Fibroblast of skin of right biceps (primary cell): ENCODE results near the gene HOXA6.

Experiments
- DNase-seq: peaks from one replicate; pipeline ENCODE4 v3.0.0-alpha.2; 2013

The HOXA6 gene

DNA sequence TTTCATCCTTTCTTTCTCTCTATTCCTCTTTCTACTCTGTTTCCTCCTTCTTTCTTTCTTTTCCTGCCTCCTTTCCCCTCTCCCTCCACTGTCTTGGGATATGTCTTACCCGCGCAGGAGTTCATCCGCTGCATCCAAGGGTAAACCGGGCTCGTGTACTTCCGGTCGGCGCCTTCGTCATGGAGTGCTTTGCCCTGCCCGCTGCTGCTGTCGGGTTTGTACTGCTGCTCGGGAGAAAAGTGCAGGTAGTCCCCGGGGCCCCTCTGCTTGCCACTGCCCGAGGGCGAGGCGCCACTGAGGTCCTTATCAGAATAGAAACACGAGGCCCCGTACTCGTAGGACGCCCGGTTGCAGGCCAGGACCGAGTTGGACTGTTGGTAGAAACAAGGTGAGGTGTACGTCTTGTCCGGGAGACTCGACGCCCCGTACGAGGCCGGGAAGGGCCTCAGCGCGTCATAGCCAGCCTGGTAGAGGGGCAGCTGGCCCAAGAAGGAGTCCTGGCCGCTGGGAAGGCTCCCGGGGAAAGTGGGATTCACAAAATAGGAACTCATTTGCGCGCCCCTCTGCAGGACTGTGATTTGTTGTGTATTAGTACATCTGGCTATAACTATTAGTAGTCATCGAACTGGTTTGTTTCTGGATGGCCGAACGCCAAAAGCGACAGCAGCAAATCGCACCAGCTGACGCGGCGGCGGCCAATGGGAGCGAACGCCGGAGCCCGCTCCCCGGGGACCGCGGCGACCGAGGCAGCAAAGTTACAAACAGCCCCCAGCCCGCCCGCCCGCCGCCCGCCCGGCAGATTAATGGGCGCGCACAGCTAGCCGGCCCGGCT is at the start of gene HOXA6:
Gene HOXA6, minus strand, starts transcription at position 576 of the 832 bp plus-strand sequence. Its CDS starts 25 bp downstream, at position 551.
- peak; percentile 51 for DNase-seq

DNA sequence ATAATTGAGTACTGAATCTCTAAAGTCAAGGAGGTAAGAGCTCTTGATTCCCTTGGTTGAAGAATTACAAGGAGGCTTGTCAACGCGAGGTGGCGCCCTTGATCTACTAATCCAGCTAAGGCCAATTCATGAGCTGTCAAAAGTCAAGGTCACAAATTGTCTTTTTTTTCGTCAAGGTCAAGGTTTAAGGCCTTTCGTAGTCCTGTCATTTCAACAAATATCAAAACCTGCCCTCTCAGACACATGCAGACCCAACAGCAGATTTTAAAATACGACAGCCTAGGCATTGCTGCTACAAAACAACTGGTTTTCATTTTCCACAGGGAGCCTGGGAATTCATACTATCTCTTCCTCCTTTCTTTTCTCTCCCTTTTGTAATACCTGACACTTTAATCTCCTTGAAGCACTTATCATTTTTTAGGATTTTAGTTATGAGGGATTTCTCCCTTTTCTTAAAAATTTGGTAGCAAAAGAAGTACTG is 48.8 kb upstream of the HOXA6 start:
- peak; percentile 58 for DNase-seq

DNA sequence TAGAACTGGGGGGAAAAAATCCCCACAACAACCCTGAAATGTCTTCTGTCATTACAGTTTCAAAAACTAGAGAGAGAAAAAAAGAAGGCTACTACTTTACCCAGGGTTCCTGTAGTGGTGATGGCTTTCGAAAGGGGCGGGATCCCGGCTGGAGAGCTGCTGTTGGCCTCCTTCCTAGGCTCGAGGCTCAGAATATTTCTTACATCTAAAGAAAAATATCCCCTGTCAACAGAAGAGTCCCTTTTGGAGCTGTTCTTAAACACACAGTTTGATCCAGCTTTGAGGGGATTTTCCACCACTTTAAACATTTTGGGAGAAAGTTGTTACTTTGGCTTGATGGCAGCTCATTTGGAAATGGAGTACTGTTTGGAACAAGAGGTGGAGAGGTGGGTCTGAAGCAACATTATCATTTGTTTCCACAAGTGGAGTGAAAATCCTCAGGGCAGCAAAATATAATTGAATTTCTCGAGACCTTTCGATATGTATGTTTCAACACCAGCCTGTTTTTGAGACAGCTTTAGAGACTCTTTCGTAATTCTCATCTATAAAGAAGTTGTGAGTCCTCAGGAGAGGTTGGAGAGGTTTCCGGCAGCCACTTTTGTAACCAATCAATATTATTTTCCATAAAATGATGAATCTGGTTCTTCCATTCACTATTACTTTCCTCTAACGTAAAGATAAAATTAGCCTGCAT is 47.3 kb upstream of the HOXA6 start:
- no peak for DNase-seq

DNA sequence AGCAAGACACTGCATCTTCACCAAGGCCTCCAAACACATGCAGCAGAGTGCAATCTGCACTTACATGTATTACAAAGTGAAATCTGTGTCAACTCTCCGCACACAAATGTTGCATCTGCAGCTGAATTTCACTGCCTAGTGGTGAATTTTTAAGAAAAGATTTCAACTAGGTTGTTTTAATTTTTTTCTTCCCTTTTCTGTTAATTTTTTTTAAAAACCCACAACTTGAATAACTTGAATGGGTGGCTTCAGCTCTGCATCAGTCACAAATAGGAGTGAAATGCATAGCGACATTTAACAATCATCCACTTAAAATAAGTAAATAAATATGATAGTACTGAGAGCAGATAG is 46.4 kb upstream of the HOXA6 start:
- no peak for DNase-seq

DNA sequence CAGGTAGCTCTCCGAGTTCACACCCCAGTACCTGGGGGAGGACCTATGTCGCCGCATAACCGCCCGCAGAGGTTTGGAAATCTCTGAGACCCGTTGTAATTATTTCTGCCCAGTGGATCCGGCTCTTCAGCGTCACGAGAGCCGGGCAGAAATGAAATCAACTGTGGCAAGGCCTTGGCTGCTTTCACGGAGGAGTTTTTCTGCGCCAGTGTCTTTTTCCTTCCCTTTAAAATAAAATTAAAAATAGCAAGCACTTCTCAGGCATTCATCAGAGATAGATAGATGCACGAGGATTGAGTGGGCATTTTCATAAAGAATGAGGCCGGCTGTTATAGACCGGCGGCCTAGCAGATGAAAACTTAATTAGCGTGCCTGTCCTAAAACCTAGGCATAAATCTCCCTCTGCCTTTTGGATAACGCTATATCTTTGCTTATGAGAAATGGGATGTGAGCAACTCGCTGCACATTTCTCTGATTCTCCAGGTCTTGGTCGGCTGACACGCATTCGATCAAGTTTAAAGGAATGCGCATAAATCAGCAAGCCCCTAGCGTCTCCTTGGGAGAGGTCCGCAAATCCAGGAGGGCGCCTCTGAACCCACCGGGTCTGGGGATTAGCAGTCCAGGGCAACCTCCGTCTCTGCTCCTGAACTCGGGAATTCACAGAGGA is 45.9 kb upstream of the HOXA6 start:
- no peak for DNase-seq

DNA sequence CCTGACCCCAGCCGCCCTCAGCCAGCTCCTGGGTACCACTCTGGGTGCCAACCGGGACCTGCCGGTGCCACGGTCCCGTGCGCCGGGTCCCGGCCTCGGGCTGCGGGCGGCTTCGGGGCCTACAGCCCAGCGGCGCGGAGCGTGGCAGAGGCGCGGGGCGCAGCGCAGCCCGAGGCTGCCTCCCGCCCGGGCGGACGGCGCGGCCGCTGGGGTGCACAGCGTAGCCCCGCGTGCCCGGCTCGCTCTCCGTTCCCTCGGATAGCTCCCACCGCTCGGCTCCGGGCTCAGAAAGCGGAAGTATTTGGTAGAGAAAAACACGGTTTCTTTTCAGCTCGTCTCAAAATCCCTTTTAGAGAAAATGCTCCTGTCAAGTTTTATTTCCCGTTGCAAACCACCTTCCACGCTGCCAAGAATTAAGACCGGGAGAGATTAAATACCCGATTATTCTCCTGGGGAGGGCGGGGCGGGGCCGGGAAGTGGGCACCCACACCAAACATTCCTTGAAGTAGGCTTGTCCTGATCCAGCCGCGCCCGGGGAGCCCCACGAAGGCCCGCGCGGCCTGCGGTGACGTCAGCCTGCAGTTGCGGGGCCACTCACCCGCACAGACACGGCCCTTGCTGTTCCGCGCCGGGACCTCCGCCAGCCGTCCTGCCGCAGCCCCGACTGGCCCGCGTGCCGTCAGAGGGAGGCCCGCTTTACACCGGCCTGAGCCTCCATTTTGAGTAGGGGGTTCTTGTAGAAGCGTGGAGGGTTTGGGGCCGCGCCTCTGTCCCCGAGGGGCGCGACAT is 45.2 kb upstream of the HOXA6 start:
- DNase-seq, result no peak

DNA sequence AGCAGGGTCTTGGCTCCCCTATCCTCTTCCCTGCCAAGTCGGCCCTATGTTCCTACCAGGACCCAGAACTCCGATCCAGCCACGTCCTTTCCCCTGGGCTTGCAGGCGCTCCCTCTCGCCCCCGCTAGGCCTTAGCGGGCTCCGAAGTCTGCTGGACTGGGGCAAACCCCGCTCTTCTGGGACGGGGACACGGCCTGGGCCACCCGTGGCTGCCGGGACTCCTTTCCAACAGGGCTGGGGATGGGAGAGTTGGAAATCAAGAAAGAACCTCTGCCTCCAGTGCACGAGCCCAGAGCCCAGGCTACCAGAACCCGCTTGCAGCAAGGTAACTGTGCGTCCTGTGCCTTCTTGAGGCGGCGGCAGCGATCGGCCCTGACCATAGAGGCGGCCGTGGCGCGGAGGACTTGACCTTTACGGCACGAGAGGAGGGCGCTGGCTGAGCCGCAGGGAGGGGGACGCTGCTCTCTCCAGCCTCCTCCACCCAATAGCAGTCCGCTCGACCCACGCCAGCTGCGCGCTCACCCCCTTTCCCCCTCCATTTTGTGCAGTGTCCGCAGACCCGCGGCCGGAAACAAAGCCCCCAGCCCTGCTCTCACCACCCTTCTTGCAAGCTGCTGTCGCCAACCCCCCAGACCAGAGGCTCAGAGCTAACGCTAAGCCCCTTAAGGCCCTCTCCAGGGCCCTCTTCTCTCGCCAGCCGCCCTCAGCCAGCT is 44.4 kb upstream of the HOXA6 start:
- DNase-seq, result no peak

DNA sequence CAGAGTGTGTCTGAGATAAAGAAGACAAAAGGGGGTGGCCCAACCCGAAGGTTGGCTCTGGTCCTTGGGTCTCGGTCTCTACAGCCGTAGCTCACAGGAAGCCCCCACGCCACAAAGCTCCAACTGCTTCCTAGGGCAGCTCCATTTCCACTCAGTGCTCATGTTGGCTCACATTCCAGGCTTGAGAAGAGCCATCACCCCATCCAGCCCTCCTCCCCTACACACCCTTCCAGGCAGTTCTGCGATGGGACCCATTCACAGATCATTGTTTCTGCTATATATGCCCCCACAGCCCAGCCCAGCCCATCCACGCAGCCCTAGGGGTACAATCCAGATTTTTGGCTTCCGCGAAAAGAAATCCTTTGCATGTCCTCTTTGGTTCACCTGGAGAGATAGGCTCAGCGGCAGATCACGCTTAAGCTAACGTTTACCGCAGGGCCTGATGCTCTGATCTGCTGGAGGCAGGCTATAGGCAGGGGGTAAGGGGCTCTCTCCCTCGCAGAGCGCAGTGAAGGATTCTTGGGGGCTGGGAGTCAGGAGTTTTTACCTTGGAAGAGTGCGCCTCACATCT is 43.7 kb upstream of the HOXA6 start:
- no peak for DNase-seq

DNA sequence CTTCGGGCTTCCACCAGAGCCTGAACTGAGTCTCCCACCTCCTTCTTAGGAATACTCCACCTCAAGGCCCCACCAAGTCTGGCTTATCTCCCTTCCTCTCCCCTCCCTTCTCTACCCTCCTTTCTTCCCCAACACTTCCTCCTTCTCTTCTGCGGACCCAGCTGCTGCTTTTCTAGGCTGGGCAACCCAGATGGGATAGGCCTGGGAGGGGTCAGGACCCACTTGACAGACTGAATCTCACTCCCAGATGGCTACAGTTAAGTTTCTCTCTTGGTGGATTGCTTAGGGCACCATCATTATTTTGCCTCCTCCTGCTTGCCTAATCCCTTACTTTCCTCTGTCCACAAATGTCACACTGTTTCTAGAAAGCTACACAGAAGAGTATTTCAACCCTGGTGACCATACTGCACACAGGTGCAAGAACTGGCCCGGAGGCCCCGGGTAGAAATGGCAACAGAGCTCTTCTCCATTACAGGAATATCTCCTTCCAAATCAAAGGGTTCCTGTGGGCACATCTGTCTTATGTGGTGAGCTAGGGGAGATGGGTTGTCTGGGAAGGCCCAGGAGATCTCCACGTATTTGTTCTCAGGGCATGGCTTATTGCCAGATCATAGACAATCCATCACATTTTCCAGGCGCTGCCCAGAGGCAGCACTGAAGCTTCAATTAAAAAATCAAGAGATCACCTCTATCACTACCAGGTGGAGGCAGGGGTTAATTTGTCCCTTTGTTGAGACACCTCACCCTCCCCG is 42.6 kb upstream of the HOXA6 start:
- no peak for DNase-seq

DNA sequence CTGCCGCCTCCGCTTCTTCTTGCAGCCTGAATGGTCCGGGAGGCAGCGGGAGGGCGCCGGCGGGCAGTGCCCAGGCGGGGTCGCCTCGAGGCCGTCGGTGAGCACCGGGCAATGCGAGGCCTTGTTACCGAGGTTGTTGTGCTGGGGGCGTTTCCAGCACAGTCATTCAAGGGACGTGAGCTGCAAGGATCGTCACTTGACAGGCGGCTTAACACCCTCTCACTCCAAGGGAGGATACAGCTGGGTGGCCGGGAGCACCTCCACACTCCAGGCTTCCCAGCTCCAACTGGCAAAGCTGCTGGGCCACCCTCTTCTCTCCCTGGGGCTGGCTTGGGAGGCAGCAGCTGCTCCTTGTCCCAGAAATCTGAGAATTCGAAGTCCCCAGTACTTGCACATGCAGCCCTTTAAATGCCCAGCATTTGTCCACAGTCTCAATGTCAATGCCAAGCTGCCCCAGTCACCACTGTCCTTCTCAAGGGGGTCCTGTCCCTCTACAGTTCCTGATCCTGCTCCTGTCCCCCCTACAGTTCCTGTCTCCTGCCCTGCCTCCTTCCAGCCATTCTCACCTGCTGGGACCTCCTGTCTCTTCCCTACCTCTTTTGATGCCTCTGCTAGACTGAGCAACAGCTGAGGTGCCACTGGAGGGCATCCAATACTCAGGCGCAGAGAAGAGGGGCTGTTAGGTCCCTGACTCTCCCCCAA is 41.9 kb upstream of the HOXA6 start:
- DNase-seq, result no peak

DNA sequence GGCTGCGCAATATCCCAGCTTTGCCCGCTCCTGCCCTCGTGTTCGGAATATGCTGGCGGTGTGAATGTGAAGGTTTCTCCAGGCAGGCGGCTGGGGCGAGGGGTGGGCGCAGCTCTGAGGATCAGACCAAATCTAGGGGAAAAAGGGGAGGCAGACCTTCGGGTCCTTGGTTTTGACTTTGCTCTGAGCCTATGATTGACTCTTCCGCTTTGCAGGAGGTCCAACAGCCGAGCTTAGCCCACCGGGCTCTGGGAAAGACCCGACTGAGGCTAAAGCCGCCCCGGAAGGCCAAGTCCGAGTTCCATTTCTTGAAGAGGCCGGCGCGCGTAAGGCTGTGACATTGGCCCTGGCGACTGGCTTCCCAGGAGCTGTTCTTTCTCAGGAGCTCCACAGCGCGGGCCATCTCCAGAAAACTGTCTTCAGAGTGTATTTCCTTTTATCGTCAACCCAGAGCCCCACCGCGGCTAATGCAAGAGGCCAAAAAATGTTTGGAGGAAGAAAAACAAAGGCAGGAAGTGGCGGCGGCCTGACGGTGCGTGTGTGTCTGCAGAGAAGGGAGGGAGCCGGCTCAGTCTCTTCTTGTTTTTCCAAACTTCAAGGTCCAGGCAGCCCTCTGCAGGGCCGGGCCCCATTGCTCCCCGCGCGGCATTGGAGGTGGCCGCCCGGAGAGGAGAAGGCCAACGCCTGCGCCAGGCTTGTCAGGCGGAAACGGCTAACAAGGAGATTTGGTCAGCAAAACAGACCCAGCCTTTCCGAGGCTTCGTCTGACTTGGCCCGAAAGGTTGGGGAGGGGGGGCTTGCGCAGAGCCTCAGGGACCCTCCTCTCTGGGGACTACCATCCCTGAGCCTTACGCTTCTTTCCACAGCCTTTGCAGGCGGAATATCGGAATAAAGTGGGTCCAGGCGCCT is 41.1 kb upstream of the HOXA6 start:
- DNase-seq, result peak; percentile 38

DNA sequence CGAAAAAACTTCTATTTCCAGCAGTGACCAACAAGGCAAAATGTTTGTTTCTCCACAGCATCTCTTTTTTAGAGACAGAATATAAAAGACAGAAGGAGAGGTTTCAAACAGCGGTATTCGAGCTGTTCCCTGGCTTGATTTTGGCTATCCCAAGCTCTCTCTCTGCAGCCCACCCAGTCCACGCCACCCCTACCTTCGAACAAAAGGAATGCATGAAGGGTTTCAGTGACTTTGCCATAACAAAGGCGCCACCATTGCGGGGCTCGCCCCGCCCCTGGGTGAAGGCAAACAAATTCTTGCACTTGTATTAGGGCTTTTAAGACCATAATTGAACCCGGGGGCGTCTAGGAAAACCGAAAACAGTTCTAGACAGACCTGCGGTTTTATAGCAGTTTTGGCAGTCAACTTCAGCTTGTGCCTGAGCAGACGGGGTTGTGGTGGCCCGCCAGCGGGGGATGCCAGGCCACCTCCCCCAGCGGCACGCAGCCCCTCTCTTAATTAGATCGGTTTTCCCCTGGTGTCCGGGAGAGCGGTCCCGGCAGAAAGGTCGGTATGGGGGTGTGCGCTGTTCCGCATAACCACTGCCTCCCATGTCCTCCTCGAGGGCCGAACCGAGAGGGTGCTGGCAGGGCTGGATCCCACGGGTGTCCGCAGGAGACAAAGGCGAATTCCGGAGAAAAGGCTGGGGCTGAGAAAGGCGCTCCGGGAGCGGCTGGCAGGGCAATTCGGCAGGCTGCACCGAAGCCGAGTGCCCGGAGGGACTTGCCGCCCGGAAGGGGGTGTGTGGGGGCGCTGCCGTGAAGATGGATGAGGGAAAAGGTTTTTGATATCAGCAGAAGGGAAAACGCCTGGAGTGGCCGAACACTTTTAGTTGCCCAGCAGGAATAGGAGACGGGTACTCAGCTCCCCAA is 40.2 kb upstream of the HOXA6 start:
- DNase-seq, result no peak

DNA sequence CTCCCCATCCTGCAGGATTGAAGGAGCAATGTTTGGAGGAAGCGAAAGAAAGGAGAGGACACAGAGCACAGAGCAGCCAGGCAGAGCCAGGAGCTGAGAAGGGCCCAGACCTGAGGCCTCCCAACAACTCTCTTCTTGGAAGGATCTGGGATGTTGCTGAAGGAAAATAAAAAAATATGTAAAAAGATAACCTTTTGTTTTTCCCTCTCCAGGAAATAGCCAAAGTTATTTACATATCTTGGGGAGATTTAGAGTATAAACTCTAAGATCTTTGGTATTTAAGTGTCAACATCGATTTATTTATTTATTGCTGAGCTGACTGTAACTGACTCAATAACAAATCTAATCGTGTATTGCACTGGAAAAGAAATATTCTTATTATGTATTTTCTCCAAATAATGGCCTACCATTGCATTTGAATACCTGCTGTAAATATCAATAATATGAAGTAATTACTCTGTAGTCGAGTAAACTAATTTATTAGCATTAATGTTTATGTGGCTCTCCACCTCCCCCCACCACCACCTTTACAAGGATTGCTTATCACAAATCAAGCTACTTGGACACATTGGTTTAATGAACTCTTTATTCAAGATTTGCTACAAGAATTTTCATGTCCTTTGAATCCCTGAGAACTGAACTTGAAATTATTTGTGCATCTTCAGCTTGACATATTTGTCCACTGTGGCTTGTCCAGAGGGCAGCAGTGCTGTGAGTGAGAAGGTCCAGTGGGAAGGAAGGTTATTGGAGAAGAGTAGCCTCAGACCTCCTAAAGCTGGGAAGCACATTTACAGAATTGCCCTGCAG is 39.3 kb upstream of the HOXA6 start:
- DNase-seq, result no peak

DNA sequence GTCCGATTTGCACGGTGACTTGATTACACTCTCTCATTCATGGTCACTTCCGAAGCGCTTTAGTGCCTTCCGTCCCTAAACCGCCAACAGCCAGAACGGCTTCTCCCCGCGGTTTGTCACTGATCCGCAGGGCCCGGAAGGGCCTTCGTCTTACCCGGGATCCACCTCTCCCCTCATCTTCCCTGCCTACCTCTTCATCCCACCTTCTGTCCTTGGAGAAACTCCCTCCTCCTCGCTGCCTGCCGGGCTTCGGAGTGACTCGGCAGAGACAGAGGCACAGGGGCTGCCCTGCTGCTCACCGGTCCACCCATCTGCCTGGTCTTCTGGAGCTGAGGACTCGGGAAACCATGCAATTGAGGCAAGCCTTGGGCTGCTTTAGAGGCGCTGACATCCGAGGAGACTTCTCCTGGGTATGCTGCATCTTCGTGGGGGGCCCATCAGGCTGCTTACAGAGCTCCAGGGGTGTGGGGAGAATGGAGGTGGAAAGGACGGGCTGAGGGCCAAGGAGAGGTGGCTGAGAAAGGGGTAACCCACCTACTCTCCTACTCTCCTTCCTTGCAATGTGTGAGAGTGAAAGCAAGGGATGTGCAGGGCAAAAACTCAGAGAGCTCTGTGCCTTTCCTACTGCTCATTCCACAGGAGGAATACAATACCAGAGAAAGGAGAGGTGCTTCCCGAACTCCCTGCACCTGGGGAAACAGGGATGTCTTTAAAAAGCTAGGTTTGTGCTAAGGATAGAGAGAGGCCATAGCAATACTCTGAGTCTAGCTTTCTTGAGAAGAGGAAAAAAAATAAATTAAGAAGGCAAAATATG is 38.5 kb upstream of the HOXA6 start:
- DNase-seq, result no peak

DNA sequence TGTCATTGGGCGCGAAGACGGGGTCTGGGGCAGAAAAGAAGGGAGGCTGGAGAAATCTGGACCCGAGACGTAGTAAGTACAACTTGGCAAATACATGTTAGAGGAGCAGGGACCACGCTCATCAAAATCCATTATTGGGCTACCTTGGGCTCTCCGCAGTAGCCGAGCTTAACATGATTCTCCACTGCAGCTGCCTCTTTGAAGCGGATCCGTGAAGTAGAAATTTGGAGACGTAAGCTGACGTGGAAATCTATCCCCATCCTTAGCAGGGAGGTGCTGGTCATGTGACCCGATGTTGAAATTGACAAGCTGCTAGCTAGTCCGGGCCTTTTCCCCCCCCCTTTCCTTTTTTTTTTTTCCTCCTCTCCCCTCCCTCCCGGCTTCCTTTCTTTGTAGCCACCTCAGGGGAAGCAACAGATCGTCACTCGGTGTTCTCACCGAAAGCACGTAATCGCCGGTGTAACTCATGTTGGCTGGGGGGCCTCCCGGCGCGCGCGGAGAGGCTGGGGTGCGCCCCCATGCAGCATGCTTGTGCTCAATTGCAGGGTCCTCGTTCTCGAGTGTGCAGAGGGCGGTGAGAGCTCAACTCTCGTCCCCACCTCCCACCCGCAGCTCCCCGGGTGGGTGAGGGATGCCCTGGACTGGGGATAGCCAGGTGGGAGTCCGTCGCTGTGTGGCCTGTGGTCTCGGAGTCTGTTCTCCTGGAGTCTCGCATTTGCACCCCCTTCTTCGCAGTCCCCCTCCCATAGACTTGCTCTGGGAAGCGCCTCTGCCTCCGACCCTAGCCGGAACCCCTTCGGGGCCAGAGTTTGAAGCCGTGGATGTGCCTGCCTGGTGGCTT is 37.7 kb upstream of the HOXA6 start, which contains the start of gene HOXA11:
Gene HOXA11, minus strand, starts transcription at position 220 of the 841 bp plus-strand sequence. Its CDS starts 88 bp downstream, at position 132.
- peak; percentile 79 for DNase-seq
